Right ventricle myocardium inferior (tissue), 1 donor: Measurements from ENCODE around the gene NRIP1. TPM values are rescaled to one million over a fixed set of nuclear protein-coding genes. Genes with fewer than 3 reads are reported as not detected.

Source experiments
- ATAC-seq: fragments of 200-7000 bp; cut with Tn5 transposase; one replicate; pipeline ENCODE4 v1.9.1; 2020; ENCODE audit warnings: mild to moderate bottlenecking, moderate library complexity
- DNase-seq: peaks from one replicate; pipeline ENCODE4 v3.0.0; 2021; ENCODE audit errors: missing footprints
- intact Hi-C: fragments of 100-400 bp; cut with DNase I; formaldehyde crosslinking; loops from one replicate; pipeline ENCODE4 v1.11.0; 2022
- total RNA-seq: library from RNA; stranded (reverse); fragmentation: NEBNext Ultra II Directional; extraction: Animal tissue kit (Norgen Biotek cat#: 25700); gene quantifications from one replicate; pipeline ENCODE4 v1.2.1, GENCODE V29; 2021
- donor health status: DM: no; HTN: yes; CAD: no; lungs with severe emphysema.

The NRIP1 gene
- total RNA-seq, 1 donor from 2014 or later, result 16.0 TPM

DNA sequence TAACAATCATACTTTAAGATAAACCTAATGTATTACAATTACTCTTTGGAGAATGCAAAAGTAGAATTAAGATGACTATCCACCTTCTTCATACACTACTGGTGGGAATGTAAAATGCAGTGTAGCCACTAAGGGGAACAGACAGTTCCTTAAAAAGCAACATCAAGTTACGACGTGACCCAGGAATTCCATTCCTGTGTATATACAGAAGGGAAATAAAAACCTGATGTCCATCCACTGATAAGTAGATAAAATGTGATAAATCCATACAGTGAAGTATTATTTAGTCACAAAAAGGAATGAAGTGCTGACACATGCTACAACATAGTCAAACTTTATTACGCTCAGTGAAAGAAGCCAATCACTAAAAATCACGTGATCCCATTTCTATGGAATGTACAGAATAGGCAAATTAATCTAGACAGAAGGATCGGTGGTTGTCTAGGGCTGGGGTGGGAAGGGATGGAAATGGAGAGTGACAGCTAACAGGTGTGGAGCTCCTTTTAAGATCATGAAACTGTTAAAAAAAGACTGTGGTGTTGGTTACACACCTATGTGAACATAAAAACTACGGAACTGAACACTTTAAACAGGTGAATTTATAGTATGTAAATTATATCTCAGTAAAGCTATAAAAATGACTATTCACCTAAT is 42.1 kb downstream of the NRIP1 start:
- intact Hi-C loops, result no loop called here
- no peak for ATAC-seq
- no peak for DNase-seq

DNA sequence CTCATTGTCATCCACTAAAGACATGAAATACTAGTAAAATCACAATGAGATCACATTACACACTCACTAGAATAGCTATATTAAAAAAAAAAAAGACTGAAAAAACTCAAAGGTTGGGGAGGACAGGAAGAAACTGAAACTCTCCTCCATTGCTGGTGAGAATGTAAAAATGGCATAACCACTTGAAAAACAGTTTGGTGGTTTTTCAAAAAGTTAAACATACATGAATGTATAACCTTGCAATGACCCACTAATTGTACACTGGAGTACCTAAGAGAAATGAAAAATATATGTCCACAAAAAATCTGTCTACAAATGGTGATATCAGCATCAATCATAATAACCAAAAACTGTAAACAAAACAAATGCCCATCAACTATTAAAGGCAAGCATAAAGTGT is 44.0 kb downstream of the NRIP1 start:
- DNase-seq, result no peak
- intact Hi-C loops, result no loop called here
- ATAC-seq, result no peak

DNA sequence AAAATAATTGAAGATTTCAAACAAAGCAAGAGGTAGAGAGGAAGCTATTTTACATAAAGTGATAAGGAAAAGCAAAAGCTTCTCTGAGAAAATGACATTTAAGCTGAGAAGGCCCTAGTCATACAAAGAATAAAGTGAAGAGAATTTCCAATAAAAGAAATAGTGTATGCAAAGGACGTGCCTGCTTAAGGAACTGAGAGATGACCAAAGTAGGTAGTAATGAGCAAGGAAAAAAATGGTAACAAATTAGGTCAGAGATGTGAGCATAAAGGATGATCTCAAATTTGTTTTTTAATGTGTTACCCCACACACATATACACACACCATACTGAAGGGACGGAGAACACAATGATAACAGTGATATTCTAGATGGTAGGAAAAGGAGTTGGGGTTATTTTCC is 46.4 kb downstream of the NRIP1 start:
- DNase-seq, result no peak
- no peak for ATAC-seq
- intact Hi-C loops, result no loop called here

DNA sequence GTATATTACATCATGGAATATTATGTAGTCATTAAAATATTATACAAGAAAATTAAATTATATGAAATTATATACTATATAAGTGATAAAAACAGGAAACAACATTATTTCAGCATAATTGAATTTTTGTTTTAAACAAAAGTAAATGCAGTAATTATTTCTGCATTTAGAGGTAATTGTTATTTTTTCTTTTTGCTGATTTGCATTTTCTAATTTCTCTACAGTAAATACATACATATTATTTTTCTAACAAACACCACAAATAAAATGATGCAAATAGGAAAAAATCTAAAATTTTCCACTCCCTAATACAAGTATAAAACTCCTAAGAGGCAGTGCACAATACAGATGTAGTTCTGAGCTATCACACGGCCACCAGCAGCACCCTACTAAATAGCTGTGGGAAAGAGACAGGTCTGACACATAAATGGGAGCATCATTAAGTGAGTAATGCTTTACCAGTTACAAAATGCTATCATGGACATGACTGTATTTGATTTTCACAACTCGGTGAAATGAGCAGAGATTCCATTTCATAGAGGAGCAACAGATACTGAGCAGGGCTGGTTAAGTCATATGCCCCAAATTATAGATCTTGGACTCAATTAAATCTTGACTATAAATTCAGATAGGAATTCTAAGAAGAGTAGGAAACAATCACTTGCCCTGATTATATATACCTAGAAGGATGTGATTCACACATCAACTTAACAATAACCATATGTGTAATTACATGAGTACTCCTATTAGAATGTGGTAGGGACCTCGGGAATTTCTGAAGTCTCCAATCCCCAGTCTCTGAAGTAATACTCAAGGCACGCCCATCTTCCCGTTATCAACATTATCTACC is 49.0 kb downstream of the NRIP1 start:
- no peak for DNase-seq
- no peak for ATAC-seq
- intact Hi-C loops, result no loop called here

DNA sequence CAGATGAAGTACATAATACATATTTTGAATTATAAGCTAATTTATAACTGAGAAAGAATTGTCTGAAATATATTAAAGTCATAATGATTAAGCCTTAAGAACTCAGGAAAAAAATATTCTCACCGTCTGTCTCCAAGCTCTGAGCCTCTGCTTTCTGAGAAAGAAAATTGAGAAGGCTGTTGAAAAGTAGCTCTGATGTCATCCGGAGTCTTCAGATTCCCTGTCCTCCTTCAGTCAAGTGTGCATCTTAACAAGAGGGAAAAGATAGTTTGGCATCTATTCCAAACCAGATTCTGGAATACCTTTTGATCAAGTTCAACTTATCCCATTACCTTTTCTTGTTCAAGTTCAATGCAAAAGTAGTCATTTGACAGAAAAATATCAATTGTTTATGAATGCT is 50.6 kb downstream of the NRIP1 start:
- no peak for ATAC-seq
- no peak for DNase-seq
- intact Hi-C loops, result no loop called here

DNA sequence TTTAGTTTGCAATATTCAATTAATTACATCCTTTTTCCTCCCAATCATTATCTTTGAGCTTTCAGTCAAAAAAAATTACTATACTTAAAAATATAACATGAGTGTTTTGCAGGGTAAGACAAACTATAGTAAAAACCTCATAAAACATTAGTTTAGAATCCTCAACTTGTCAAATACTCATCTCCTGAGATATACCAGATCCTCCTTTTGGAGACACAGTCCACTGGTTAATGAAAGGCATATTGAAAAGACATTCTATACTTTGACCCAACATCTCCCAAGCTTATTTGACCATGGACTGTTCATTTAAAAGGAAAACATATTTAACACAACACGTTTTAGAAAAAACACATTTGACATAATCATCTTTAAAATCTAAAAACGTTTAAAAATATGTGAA is 52.8 kb downstream of the NRIP1 start:
- ATAC-seq (no peak), DNase-seq (no peak)
- intact Hi-C loops, result no loop called here

DNA sequence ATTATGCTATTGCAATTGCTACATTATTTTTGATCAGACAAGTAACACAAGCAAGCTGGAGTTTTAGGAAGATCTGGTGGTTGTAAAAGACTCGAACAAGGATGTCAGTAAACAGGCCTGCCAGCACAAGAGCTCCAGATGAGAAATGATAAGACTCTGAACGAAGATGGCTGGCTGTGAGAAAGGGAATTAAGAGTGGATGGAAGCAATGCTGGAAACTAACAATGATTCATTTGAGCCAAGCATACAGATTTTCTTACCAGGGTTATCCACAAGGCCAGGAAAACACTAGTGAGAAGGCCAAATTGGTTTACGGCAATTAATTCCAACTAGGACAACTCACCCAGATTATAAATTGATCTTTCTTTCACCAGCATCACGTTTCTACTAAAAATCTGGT is 54.2 kb downstream of the NRIP1 start:
- no peak for DNase-seq
- ATAC-seq, result no peak
- intact Hi-C loops, result no loop called here

DNA sequence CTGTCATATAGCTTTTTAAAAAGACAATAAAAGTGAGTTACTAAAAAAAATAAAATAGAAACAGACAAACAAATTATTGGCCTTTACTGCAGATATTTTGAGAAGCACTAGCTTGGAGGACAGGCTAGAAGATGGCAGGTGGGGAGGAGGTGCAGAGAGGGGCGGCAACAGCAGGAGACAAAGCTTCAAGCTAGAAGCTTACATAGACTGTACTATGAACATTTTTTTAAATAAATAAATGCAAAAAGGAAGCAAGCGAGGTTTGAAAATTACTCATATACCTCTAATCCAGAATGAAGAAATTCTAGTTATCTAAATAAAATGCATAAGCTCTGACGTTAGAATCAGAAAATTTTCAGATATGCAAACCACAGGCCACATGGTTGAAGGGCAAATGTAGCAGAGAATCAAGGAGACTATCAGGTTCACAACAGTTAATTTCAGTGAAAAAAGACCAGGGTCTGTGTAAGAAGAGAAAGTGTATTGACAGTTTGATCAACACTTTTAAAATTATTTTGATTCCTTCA is 54.9 kb downstream of the NRIP1 start:
- intact Hi-C loops, result no loop called here
- ATAC-seq (no peak), DNase-seq (no peak)

DNA sequence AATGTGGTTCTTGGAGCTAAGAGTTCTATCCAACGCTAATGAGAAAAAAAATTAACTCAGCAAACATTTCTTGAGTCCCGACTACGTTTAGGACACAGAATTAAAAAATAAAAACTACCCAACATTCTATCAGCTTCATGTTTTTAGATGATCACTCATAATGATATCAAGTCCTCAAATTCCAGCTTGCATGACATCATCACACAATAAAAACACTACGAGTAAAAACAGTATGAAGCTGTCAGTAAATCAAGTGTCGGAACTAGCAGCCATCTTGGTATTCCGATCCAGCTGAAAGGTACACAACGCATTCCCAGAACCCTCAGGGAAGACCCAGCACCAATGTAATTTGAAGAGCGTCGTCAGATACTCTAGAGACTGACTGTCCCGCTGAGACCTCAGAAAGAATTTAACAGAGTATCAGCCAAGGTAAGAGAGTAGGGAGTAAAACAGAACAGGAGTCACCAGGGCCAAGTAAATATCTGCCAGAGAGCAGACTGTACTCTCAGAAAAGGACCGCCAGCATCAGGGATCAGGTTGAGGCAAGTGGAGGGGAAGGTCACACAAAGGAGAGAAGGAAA is 57.0 kb downstream of the NRIP1 start:
- no peak for DNase-seq
- ATAC-seq, result no peak
- intact Hi-C loops, result no loop called here

DNA sequence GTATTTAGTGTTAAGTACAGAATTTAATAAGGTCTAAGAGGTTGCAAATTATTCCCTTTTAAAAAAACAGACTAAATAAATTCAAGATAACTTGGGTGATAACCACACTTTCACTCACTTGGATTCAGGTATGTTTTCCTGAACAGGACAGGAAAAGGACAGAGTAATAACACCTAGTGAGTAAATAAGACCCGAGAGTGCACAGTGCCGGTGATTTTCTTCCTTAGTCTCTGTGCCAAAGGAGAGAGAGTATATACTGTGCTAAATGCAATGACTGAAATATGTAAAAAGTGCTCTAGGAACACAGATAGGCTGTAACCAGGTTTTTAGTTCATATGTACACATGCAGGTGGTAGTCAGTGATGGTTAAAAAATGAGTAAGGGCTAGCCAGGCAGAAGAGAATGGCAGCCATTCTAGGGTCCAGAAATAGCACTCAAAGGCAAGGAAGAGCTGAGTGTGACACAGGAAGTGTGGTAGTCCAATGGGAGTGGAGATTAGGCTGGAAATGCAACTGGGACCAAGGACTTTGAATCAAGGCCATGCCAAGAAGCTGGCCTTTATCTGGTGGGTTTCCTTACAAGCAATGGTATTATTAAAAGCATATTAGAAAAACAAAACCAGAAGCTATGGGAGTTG is 58.1 kb downstream of the NRIP1 start:
- intact Hi-C loops, result no loop called here
- no peak for DNase-seq
- ATAC-seq, result no peak

DNA sequence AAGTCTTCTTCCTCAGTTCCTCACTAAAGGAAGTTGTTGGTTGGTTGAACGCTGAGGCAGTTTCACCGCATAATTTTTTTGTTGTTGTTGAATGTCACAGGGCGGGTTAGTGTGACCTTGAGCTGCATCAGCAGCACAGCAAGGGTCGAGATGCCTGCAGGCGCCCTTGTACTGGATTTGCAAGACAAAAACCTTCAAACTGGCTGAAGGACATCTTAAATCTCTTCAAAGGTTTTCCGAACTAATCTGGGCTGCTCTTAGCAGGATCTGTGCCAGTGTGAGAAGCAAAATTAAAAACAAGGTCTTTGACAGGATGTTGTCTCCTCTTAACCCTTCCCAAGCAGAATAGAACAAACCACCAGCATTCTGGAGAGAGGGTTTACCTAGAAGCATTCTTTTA is 59.4 kb downstream of the NRIP1 start:
- DNase-seq (no peak), ATAC-seq (peak; percentile 20)
- intact Hi-C loops, result no loop called here

DNA sequence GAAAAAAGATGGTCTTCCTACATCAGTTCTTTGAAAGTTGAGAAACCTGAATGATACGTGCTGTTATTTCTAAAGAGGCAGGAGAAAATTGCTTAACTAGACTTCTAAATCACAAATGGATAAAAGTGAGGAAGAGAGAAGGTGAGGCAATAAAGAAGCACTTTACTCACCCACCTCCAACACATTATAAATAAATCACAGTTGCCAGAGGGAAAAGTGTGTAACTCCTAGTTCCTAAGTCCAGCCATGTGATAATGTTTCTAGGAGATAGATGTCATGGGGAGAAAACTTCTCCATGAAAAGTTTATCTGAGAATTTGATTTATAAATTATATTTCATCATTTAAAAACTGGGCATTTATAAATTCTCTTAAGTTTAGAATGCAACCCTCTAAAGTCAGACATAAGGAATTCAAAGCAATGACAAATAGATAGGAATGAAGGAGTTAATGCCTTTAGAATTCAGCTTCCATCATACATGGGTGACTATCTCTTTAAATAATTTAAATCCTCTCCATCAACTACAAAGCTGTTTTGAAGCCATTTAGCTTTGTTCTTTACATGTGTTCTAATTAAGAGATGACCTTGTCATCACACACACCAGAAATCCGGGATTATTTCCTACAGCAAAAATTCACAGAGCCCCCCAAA is 60.0 kb downstream of the NRIP1 start:
- DNase-seq (no peak), ATAC-seq (no peak)
- intact Hi-C loops, result no loop called here

DNA sequence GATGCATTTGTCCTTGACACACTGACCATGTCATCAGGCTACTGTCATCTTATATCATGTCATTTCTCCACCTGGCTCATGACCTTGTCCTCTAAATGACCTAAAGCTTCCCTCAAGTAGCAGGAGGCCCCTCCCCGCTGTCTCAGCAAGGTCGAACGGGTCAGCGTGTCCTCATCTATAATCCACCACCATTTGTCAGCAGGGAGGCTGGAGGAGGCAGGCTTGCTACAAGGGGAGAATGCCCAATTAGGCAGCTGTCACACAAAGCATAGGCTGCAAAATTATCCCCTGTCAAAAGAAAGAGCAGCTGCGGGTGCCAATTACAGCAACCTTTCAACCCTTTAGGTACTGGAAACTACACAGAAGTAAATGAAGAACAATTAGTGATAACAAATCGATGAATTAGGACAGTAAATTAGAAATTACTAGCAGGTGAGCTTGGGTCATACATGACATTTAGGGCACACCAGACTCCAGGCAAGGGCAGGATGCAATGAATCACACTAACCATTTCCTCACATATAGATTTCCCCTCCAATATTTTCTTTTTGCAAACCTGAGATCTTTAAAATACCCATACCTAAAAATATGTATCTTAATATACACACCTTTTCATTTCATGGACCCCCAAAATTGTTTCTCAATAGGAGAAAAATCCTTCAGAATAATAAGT is 61.2 kb downstream of the NRIP1 start:
- DNase-seq (no peak), ATAC-seq (no peak)
- intact Hi-C loops, result no loop called here

DNA sequence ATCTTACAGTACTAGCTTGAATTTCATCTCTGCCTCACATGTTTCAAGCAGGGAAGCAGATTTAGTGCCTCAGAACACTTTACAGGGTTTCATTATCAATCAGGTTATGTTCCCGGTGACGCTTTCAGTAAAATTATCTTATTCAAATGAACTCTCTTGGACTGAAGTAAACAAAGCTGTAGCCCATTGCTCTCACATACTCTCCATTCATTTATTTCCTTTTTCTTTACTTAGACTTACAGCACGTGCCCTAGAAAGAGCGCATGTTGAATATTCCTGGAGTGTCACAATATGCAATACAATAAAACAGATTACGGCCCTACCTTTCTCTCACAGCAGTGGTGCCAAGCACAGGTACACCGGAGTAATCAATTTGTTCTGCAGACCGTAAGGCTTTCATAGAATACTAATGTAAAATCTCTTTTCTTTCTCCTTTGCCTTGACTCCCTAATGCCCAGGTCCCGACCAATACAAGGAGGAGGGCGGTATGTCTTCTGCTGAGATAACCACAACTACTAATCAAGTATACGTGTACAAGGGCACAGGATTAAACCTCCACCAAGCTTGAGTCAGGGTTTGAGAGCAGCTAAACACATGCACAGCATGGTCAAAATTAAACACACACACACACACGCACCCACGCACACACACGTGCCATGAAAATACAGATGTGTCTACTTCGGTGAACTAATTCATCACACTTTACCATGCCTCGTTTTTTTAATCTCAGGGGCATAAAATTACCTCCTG is 62.8 kb downstream of the NRIP1 start:
- DNase-seq, result no peak
- intact Hi-C loops, result no loop called here

DNA sequence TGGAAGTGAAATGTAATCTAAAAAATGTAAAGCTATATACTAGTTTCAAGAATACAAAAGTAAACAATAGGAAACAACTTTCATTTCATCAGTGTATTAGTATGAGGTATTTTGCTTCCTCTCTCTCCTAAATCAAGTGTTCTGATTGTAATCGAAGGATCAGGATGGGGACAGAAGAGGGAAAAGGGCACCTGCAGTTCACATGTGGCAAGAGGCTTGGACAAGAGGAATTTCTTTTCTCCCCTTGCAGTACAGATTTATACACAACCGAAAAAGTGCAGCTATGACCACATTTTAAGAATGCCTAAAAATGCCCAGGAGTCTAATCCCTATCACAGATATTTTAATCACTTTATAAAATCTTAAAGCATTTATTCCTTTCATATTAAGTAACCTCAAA is 63.7 kb downstream of the NRIP1 start:
- intact Hi-C loops, result no loop called here
- DNase-seq (no peak), ATAC-seq (no peak)

More for the DNA sequence above, 62.8 kb downstream of the NRIP1 start:
- no peak for ATAC-seq

DNA sequence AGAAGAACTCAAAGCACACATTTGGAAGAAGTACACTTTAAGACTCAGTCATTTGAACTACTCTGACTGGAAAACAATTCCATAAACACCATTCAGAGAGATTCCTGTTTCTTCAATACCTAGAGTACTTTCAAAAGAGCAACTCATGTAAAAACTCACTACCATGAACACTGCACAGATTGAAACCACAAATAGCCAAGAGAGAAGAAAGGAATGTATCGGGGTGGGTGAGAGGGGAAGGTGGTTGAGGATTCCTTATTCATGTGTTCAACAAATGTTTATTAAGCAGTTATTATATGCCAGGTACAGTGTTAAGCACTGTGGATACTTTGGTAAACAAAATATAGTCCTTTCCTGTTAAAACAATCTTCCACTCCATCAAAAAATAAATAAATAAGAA is 64.7 kb downstream of the NRIP1 start:
- intact Hi-C loops, result no loop called here
- ATAC-seq (no peak), DNase-seq (no peak)

DNA sequence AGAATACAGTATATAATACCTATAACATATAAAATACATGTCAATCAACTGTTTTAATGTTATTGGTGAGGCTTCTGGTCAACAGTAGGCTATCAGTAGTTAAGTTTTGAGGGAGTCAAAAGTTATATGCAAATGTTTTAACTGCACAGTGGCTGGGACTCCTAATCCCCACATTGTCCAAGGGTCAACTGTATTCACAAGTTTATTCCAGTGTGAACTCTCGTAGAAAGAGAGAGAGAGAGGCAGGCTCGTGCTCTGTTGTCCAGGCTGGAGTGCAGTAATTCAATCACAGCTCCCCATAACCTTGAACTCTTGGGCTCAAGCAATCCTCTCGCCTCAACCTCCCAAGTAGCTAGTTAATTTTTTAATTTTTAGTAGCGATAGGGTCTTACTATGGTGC is 66.0 kb downstream of the NRIP1 start:
- ATAC-seq (no peak), DNase-seq (no peak)
- intact Hi-C loops, result no loop called here

DNA sequence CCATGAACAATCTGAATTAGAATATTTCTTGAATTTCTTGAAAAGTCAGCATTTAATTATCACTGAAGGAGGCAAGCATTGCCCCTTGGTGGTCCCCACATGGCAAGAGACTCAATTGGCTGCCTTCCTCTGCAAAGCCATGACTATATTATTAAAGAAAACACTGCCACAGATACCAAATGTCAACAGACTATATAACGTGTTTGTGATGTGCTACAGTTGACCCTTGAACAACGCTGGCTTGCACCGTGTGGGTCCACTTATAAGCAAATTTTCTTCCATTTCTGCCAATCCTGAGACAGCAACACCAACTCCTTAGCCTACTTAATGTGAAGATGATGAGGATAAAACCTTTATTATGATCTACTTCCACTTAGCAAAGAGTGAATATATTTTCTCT is 66.5 kb downstream of the NRIP1 start:
- no peak for DNase-seq
- no peak for ATAC-seq
- intact Hi-C loops, result no loop called here
